ENCODE measurements around the gene PTPRU.

The PTPRU gene

DNA sequence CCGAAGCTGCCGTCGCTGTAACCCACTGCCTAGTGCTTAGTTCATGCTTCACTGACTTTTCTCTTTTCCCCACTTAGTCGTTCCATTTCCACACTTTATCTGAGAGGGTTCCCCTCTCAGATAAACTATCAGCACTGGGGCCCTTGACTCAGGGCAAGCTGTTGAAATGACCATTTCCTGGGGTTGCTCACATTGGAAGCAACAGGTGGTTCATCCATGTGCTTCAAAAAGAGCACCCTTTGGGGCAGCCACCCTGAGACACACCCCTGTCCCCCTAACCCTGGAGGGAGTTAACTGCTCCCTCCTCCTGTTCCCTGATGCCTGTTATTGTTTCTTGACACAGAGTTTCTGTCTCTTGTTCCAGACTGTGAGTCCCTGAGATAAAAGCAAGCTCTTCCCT lies 107.2 kb downstream of the PTPRU start:
- DNase-seq = no peak

- no peak for DNase-seq
These were observed 107.6 kb downstream of the PTPRU start for GRCh38 chr1:29343908-29344307.

- no peak for DNase-seq
These were observed 108.0 kb downstream of the PTPRU start for GRCh38 chr1:29344336-29344735.

DNA sequence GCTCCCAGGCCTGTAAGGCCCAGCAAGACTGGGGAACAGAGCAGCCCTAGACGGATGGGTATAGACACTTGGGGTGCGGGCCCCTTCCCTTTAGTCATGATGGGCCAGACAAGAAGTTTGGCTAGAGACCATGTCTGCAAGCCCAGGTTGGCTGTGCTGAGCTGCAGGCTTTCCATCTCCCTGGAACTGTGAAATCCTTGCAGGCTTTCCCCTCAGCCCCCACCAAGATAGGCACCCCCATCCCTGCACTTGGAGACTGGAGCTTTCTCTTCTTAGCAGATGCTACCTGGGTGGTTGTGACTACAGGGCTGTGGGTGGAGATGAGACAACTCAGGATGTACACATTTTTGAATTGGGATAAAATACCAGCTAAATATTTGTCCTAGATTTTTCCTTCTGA lies 110.3 kb downstream of the PTPRU start:
- DNase-seq = no peak

- DNase-seq = no peak
These were observed 113.7 kb downstream of the PTPRU start for GRCh38 chr1:29349871-29350491.

DNA sequence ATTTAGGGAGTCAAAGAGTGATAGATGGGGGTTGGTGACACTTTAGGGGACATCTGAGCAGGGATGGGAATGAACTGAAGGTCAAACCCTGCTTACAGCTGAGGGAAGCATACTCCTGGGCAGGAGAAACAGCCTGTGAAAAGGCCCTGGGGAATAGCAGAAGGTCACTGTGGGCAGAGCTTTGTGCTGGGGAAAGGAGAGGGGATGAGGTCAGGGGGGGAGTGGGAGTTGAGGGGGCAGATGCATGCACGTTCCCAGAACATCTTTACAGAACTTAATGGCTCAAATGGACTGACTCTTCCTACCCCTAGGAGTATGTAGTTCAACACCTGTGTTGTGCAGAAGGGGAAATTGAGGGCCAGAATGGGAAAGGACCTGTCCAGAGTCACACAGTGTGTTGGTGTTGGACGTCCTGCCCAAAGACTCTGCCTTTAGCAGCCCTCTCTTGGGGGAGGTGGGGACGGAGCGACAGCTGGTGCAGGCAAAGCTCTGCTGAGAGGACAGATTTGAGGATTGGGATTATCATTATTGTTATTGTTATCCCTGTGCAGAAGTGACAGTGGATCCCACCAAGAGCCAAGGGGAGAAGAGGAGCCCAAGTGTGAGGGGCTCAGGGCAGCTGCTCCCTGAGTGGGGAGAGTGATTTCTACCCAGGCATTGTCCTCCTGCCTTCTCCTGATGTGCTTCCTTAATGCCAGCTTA lies 116.5 kb downstream of the PTPRU start:
- no peak for DNase-seq

GRCh38 chr1:29354511-29355098 lies 118.3 kb downstream of the PTPRU start:
- DNase-seq = no peak

DNA sequence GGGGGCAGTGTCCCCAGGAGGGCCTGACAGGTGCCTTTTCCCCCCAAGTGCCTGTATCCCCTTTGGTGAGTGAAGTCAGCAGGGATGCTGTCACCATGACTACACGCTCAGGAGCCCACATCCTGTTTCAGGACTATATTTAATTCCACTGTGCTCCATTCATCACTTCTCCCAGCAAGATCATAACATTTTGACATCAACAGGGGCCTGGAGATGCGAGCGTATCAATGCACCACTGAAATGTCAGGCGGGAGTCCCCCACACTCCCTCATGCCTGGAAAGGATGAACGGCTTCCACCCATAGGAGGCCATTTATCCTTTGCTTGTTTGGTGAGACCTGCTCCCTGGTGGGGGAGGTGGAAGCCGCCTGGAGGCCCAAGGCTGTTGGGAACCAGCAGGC lies 119.1 kb downstream of the PTPRU start:
- no peak for DNase-seq

GRCh38 chr1:29356663-29357062 lies 120.3 kb downstream of the PTPRU start:
- no peak for DNase-seq

GRCh38 chr1:29357452-29357851 lies 121.1 kb downstream of the PTPRU start:
- DNase-seq = no peak

DNA sequence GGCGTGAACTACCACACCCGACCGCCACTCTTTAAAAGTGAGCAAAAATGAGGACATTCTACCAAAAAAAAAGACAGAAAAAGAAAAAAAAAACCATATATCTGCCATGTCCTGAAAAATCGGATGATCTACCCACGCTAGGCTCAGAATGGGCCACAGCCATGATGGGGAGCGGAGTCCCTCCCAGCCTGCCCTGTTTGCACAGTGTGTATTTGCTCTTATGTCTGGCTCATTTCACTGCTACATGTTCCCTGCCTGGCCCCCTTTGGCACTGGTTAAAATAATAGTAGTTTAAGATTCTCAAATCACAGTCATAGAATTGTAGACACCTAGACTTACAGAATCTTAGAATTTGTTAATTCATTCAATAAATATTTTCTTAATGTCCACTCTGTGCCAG lies 121.9 kb downstream of the PTPRU start:
- DNase-seq = no peak

DNA sequence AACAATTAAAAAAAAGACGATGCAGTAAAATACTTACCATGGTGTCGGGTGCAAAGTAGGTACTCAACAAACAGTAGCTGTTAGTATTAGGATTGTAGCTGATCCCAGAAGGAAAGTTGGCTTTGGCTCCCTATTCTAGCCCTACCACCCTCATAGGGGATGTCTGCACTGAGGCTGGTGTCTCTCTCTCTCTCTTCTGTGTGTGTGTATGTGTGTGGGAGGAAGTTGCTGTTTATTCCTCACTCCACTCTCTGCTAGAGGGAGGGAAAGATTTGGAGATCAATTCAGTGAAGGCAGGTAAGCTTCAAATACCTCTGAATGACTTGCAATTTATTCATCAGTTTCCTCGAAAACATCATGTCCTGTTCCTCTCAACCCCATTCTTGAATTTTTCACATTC lies 124.4 kb downstream of the PTPRU start:
- DNase-seq = no peak

DNA sequence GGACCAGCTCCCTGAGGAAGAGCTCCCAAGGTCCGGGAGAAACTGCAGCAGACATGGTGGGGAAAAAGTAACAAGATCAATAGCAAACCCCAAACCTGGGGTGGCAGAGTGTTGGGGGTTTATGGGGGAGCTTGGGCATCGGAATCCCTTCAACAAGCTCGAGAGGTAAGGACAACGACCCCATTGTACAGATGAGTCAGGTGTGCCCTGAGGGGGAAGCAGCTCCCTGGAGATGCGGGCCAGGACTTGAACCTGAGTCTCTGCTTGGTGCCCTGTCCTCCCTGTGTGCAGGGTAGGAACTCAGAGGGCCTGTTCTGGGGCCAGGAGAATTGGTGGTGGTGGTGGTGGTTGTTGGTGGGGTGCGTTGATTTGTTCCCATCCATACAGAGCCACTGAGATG lies 125.4 kb downstream of the PTPRU start:
- DNase-seq = no peak

DNA sequence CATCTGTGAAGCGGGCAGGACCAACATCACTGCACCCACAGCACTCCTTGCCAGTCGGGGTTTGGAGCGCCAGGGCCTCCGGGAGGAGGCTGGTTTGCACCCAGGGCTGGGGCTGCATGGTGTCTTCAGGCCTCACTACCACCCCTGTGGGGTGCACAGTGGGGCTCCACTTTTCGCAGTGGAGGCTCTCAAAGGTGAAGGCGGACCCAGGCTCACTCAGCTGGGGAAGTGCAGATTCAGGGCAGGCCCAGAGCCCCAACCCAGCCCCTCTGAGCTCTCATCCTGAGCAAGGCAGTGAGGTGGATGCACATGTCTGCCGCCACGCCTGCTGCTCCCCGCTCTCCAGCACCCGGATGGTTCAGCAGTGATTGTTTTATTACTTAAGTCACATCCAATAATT lies 125.8 kb downstream of the PTPRU start:
- no peak for DNase-seq

DNA sequence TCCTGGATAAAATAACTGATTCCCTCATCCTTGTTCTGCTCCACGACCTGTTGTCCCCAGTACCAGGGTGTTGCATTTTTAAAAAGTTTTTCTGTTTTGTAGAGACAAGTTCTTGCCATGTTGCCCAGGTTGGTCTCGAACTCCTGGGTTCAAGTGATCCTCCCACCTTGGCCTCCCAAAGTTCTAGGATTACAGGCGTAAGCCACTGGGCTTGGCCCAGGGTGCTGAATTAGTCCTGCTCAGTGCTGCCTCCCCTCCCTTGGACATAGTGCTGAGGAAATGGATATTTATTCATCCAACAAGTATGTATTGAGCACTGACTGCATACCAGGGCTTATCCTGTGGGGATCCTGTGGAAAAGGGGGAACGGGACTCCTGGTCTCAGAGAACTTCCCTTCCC lies 126.4 kb downstream of the PTPRU start:
- DNase-seq = no peak

DNA sequence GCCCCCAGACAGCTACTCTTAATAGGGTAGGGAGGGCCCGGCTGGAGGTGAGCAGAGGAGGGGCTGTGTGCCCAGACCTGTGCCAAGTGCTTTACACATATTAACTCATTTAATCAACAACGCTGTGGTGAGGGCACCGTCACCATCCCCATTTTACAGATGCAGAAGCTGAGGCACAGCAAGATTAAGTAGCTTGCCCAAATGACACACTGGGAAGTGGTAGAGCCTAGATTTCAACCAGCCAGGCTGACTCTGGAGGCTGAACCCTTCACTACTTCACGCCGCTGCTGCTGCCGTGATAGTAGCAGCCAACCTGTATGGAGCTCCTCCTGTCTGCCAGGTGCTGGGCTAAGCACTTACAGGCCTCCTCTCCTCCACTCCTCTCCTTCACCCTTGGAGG lies 127.2 kb downstream of the PTPRU start:
- DNase-seq = no peak

DNA sequence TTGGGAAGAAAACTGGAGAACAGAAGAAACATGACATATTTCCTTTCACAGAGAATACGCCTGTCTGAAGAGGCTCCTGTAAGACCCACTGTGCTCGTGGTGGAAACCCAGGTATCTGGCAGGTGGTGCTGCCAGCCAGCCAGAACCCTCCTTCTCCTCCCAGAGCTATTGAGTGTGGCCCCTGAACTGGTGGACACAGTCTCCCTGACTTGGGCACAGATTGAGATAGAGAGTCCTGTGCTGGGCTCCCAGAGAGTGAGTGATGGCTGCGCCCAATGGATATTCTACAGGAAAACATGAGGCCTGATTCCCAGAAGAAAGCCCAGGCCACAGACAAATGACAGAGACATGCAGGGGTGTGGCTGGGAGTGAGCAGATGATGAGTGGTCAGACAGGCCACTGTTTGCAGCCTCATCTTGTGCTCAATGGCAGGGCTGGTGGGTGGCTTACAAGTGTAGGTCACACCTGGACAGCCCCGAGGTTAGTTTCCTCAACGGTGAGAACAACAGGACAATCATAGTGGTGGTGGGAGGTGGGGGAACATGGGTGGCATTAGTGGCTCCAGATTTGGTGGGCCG lies 127.9 kb downstream of the PTPRU start:
- no peak for DNase-seq

GRCh38 chr1:29365906-29366670 lies 129.8 kb downstream of the PTPRU start:
- no peak for DNase-seq

DNA sequence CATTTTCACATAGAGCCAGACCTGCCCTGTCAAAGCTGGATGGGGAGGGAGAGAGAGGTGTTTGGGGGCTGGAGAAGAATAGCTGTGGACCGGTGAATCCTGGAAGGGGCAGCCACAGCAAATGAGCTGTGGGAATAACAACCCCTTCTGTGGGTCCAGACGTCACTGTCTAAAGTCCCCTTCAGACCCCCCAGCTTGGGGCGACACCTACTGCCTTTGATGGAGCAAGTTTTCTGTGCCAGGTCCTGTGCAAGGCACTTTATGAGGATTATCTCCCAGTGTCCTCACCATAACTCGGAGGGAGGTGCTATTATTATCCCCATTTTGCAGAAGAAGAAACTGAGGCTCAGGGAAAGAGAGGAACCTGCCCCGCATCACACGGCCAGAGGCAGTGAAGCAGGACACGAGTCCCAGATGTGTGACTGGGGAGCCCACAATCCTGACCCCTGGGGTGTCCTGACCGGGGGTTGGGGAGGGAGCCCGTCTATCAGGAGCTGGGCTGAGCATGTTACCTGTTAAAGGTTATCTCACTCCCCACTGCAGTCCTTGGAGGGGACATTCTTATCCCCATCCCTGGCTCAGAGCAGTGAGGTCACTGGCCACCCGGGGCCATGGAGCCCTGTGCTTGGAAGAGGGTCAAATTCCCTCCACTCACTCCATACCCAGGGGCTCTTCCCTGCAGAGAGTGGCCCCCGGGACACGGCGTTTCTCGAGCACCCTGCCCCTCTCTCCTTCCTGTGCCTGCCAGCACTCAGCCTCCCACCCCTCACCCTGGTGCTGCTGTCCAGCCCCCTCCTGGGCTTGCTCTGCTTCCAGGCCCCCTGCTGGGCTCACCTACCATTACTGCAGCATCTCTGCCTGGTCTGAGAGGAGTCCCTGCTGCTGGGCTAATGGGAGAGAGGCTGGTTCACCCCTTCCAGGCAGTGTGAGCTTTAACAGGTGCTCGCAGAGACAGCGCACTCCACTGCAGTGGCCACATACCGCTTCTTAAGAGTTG lies 132.9 kb downstream of the PTPRU start:
- no peak for DNase-seq

- no peak for DNase-seq
These were observed 133.7 kb downstream of the PTPRU start for GRCh38 chr1:29370067-29370466.

GRCh38 chr1:29371332-29371731 lies 135.0 kb downstream of the PTPRU start:
- DNase-seq = no peak

DNA sequence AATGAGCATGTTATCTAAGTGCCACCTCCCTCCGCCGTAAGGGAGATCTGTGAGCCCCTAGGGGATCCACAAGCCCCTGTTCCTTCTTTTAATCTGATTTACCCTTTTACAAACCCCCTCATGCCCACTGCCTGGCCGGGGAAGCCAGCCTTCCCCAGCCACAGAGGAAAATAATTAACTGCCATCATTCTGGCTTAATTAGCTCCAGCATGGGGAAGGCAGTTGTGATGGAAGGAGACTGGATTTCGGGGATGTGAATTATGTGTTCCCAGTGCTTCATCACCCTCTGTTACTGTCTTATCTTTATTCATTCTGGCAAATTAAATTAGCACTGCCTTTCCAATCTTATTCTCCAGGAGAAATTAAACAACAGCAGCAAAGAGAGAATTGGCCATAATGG lies 135.8 kb downstream of the PTPRU start:
- DNase-seq = no peak

All from NCI-H2107 (cell line).